ENCODE data around the gene RAB25. TPM values are rescaled to one million over a fixed set of nuclear protein-coding genes. Genes with fewer than 3 reads are reported as not detected.

The RAB25 gene
- total and polyA plus RNA-seq, 4 donors: 0.67 to 2.0 (median 0.92) TPM

DNA sequence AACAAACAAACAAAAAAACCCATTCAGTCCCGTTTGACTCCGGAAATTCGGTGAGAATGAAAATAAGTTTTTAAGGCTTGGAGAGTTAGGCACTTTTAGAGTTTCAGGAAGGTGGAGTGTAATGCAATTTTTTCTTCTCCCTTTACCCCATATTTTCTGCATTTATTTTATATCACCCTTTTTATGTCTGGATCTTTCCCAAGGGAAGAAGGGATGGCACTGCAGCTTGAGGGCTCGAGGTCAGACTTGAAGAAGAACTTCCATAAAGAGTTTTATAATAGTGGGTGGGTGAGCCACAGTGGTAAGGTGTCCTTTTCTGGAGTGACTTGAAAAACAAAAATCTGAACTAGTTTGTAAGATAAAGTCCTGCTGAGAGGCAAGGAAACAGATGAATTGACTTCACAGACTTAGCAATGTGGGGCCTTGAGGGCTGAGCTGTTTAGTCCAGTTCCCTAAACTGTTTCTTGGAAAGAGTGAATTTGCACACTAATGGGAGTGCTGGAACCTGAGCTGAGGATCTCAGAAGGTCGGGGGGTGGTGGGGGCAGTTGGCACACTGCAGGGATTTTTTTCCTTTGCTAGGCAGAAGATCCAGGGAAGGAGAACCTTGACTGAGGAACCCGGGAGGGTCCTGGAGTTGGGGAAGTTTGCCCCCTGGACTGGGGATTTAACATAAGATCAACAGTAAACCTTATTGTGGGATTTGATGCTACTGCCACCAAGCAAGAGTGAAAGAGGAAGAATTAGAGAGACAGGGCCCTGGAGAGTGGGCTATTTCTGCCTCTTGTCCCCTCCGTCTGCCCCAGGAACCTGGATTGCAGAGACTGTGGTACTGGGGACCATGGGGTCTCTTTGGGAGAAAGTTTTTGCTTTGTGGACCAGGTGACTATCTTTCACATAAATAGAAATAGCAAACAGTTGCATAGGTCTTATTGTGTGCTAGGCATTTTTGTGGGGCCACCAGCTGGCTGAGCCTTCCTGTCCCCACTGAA, 23.1 kb downstream of the RAB25 start:
- no peak for DNase-seq (ENCODE audit: low spot score)
- no peak for TF ChIP-seq HNF4G (IDR thresholded peaks at IDR 0.05)
- no peak for TF ChIP-seq YY1 (IDR thresholded peaks at IDR 0.05)
- TF ChIP-seq TAF1 (conservative IDR thresholded peaks at IDR 0.05): no peak
- no peak for TF ChIP-seq FOXA2 (IDR thresholded peaks at IDR 0.05)
- TF ChIP-seq RAD21 (IDR thresholded peaks at IDR 0.05): no peak
- TF ChIP-seq, protein P1, sequence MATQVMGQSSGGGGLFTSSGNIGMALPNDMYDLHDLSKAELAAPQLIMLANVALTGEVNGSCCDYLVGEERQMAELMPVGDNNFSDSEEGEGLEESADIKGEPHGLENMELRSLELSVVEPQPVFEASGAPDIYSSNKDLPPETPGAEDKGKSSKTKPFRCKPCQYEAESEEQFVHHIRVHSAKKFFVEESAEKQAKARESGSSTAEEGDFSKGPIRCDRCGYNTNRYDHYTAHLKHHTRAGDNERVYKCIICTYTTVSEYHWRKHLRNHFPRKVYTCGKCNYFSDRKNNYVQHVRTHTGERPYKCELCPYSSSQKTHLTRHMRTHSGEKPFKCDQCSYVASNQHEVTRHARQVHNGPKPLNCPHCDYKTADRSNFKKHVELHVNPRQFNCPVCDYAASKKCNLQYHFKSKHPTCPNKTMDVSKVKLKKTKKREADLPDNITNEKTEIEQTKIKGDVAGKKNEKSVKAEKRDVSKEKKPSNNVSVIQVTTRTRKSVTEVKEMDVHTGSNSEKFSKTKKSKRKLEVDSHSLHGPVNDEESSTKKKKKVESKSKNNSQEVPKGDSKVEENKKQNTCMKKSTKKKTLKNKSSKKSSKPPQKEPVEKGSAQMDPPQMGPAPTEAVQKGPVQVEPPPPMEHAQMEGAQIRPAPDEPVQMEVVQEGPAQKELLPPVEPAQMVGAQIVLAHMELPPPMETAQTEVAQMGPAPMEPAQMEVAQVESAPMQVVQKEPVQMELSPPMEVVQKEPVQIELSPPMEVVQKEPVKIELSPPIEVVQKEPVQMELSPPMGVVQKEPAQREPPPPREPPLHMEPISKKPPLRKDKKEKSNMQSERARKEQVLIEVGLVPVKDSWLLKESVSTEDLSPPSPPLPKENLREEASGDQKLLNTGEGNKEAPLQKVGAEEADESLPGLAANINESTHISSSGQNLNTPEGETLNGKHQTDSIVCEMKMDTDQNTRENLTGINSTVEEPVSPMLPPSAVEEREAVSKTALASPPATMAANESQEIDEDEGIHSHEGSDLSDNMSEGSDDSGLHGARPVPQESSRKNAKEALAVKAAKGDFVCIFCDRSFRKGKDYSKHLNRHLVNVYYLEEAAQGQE (IDR thresholded peaks at IDR 0.05): no peak
- TF ChIP-seq, protein P2, sequence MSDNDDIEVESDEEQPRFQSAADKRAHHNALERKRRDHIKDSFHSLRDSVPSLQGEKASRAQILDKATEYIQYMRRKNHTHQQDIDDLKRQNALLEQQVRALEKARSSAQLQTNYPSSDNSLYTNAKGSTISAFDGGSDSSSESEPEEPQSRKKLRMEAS (IDR thresholded peaks at IDR 0.05): no peak
- TF ChIP-seq GABPA (IDR thresholded peaks at IDR 0.05 in 1 of 2, conservative IDR thresholded peaks at IDR 0.05 in 1 of 2): no peak
- no peak for TF ChIP-seq NR2F2 (IDR thresholded peaks at IDR 0.05)
- TF ChIP-seq, protein P3, sequence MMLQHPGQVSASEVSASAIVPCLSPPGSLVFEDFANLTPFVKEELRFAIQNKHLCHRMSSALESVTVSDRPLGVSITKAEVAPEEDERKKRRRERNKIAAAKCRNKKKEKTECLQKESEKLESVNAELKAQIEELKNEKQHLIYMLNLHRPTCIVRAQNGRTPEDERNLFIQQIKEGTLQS (IDR thresholded peaks at IDR 0.05): no peak
- no peak for TF ChIP-seq SP1 (IDR thresholded peaks at IDR 0.05)
- TF ChIP-seq JUND (IDR thresholded peaks at IDR 0.05): no peak
- TF ChIP-seq FOXA1 (IDR thresholded peaks at IDR 0.05): no peak
- TF ChIP-seq RXRA (IDR thresholded peaks at IDR 0.05): no peak
- TF ChIP-seq, protein P4, sequence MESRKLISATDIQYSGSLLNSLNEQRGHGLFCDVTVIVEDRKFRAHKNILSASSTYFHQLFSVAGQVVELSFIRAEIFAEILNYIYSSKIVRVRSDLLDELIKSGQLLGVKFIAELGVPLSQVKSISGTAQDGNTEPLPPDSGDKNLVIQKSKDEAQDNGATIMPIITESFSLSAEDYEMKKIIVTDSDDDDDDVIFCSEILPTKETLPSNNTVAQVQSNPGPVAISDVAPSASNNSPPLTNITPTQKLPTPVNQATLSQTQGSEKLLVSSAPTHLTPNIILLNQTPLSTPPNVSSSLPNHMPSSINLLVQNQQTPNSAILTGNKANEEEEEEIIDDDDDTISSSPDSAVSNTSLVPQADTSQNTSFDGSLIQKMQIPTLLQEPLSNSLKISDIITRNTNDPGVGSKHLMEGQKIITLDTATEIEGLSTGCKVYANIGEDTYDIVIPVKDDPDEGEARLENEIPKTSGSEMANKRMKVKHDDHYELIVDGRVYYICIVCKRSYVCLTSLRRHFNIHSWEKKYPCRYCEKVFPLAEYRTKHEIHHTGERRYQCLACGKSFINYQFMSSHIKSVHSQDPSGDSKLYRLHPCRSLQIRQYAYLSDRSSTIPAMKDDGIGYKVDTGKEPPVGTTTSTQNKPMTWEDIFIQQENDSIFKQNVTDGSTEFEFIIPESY (IDR thresholded peaks at IDR 0.05): no peak
- Histone ChIP-seq H3K4me3 (ENCODE audit: low read depth in 1 of 3, low read length in 3 of 3) (no peak overlapping the region), H3K9ac (ENCODE audit: low read depth in 1 of 2, low read length in 2 of 2) (no peak overlapping the region), H3K9me3 (ENCODE audit: control insufficient read depth in 4 of 4, low read length in 3 of 4) (no peaks in the 10 kb centered on the region), H3K27ac (ENCODE audit: low read depth in 1 of 2, low read length in 2 of 2) (no peak overlapping the region), H3K36me3 (ENCODE audit: control insufficient read depth in 4 of 4, insufficient read depth in 3 of 4, low read depth in 1 of 4, low read length in 3 of 4) (no peaks in the 10 kb centered on the region), H3K4me1 (ENCODE audit: control insufficient read depth in 4 of 4, insufficient read depth in 4 of 4, low read length in 3 of 4) (peaks cover 1 to 27% (median 13%) of the 10 kb centered on the region in 4 donors), H3K27me3 (ENCODE audit: control insufficient read depth in 4 of 4, insufficient read depth in 4 of 4, low read length in 3 of 4) (no peaks in the 10 kb centered on the region)
- 70% methylated on average over 7 of the region's 7 CpGs for WGBS

DNA sequence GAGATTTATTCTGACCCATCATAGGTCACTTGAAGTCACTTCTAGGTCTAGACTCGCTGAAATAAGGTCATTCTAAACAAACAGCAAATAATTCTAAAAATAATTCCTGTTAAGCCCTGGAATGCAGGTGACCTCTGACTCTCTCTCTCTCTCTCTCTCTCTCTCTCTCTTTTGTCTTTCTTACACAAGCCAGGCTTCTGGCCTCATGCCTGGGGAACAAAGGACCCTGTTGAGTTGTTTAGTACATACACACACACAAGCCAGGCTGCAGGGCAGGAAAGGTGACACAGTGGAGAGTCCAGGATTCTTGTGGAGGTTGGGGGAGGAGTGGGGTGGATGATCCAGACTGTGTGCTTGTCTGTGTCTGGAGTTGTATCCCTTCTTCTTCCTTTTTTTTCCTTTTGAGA, 25.3 kb downstream of the RAB25 start:
- H3K9ac ChIP-seq (ENCODE audit: low read depth in 1 of 2, low read length in 2 of 2): no peak overlapping the region
- H3K4me3 ChIP-seq (ENCODE audit: low read depth in 1 of 3, low read length in 3 of 3): no peak overlapping the region
- no peaks in the 10 kb centered on the region for H3K9me3 ChIP-seq (ENCODE audit: control insufficient read depth in 4 of 4, low read length in 3 of 4)
- peak; percentile 44 for DNase-seq (ENCODE audit: low spot score)
- H3K36me3 ChIP-seq (ENCODE audit: control insufficient read depth in 4 of 4, insufficient read depth in 3 of 4, low read depth in 1 of 4, low read length in 3 of 4): no peaks in the 10 kb centered on the region
- no peak overlapping the region for H3K27ac ChIP-seq (ENCODE audit: low read depth in 1 of 2, low read length in 2 of 2)
- 12% methylated on average over 1 of the region's 1 CpG for WGBS
- no peaks in the 10 kb centered on the region for H3K27me3 ChIP-seq (ENCODE audit: control insufficient read depth in 4 of 4, insufficient read depth in 4 of 4, low read length in 3 of 4)
- peaks cover 1 to 30% (median 13%) of the 10 kb centered on the region in 4 donors for H3K4me1 ChIP-seq (ENCODE audit: control insufficient read depth in 4 of 4, insufficient read depth in 4 of 4, low read length in 3 of 4)
- TF ChIP-seq EGR1 (IDR thresholded peaks at IDR 0.05; ENCODE audit: low read depth in 2 of 2) (no peak), FOXA1 (IDR thresholded peaks at IDR 0.05) (no peak), HNF4G (IDR thresholded peaks at IDR 0.05) (peak; percentile 71), TAF1 (conservative IDR thresholded peaks at IDR 0.05) (no peak), NR2F2 (IDR thresholded peaks at IDR 0.05) (peak; percentile 99)
- TF ChIP-seq, protein P4 (IDR thresholded peaks at IDR 0.05): peak; percentile 60
- TF ChIP-seq, protein P5, sequence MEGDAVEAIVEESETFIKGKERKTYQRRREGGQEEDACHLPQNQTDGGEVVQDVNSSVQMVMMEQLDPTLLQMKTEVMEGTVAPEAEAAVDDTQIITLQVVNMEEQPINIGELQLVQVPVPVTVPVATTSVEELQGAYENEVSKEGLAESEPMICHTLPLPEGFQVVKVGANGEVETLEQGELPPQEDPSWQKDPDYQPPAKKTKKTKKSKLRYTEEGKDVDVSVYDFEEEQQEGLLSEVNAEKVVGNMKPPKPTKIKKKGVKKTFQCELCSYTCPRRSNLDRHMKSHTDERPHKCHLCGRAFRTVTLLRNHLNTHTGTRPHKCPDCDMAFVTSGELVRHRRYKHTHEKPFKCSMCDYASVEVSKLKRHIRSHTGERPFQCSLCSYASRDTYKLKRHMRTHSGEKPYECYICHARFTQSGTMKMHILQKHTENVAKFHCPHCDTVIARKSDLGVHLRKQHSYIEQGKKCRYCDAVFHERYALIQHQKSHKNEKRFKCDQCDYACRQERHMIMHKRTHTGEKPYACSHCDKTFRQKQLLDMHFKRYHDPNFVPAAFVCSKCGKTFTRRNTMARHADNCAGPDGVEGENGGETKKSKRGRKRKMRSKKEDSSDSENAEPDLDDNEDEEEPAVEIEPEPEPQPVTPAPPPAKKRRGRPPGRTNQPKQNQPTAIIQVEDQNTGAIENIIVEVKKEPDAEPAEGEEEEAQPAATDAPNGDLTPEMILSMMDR (IDR thresholded peaks at IDR 0.05; ENCODE audit: low read depth, low read length, missing input control): no peak
